DMS 273 (cell line): ENCODE data around the gene GLIPR1L2.
"Not testable (repeated sequence)": the region's sequence is repeated elsewhere in the genome, so short reads cannot be mapped to it uniquely, and the experiment has no call there.

Experiments
- DNase-seq: peaks from one replicate; lab custom pipeline; 2025; ENCODE audit not compliant: unreplicated experiment; lab: John Stamatoyannopoulos, UW

GLIPR1L2 gene

GRCh38 chr12:75390899-75391538 lies at the start of gene GLIPR1L2:
Gene GLIPR1L2, plus strand, starts transcription at chr12:75391089. Its CDS starts 28 bp downstream, at chr12:75391117.
- peak; percentile 97 for DNase-seq

- DNase-seq = no peak
Measured at GRCh38 chr12:75341873-75342272, 49.0 kb upstream of the GLIPR1L2 start.

GRCh38 chr12:75345531-75345930 lies 45.4 kb upstream of the GLIPR1L2 start:
- DNase-seq = no peak

GRCh38 chr12:75346215-75346614 lies 44.7 kb upstream of the GLIPR1L2 start:
- DNase-seq = not testable (repeated sequence)

GRCh38 chr12:75349946-75350345 lies 40.9 kb upstream of the GLIPR1L2 start:
- DNase-seq = no peak

GRCh38 chr12:75350413-75350812 lies 40.5 kb upstream of the GLIPR1L2 start:
- no peak for DNase-seq

- DNase-seq = no peak
Measured at GRCh38 chr12:75354011-75354410, 36.9 kb upstream of the GLIPR1L2 start.

GRCh38 chr12:75360920-75361319 lies 30.0 kb upstream of the GLIPR1L2 start:
- no peak for DNase-seq

- DNase-seq = no peak
Measured at GRCh38 chr12:75361408-75361807, 29.5 kb upstream of the GLIPR1L2 start.

- no peak for DNase-seq
Measured at GRCh38 chr12:75364919-75365318, 26.0 kb upstream of the GLIPR1L2 start.

GRCh38 chr12:75366629-75367028 lies 24.3 kb upstream of the GLIPR1L2 start:
- DNase-seq = no peak

- DNase-seq = no peak
Measured at GRCh38 chr12:75374971-75375370, 15.9 kb upstream of the GLIPR1L2 start.

GRCh38 chr12:75378354-75378753 lies 12.5 kb upstream of the GLIPR1L2 start:
- no peak for DNase-seq

GRCh38 chr12:75389061-75389460 lies 1.8 kb upstream of the GLIPR1L2 start:
- no peak for DNase-seq

- no peak for DNase-seq
Measured at GRCh38 chr12:75389706-75390105, 1.2 kb upstream of the GLIPR1L2 start.

- no peak for DNase-seq
Measured at GRCh38 chr12:75390156-75390898, 562 bp upstream of the GLIPR1L2 start.

GRCh38 chr12:75404231-75404630 lies 13.3 kb downstream of the GLIPR1L2 start:
- DNase-seq = no peak

- DNase-seq = no peak
Measured at GRCh38 chr12:75407683-75408082, 16.8 kb downstream of the GLIPR1L2 start.

- no peak for DNase-seq
Measured at GRCh38 chr12:75409830-75410229, 18.9 kb downstream of the GLIPR1L2 start.

GRCh38 chr12:75414671-75415070 lies 23.8 kb downstream of the GLIPR1L2 start:
- DNase-seq = no peak

- DNase-seq = no peak
Measured at GRCh38 chr12:75419841-75420240, 29.0 kb downstream of the GLIPR1L2 start.

- no peak for DNase-seq
Measured at GRCh38 chr12:75427491-75427890, 36.6 kb downstream of the GLIPR1L2 start.

- DNase-seq = peak; percentile 1
Measured at GRCh38 chr12:75428767-75429166, 37.9 kb downstream of the GLIPR1L2 start.
